ENCODE measurements around the gene TBC1D22A.

- TF ChIP-seq POLR2A (IDR thresholded peaks at IDR 0.05) (no peak), CTCF (IDR thresholded peaks at IDR 0.05) (no peak)
These were observed 229.2 kb downstream of the TBC1D22A start for GRCh38 chr22:46991666-46992065.

All from Peyer's patch (tissue), 4 donors.